Testis (tissue), 2 donors: ENCODE results near the gene ZNF263.

Source experiments
- POLR2A ChIP-seq: fragments of 450-650 bp; IDR thresholded peaks from one replicate; pipeline ENCODE4 v1.6.1; 2017; ENCODE audit warnings: antibody characterized with exemption, mild to moderate bottlenecking, moderate library complexity
- TF ChIP-seq, protein P1 (sequence below), 3 experiments: fragments of 450-650 bp in 2 of 3; fragments of 200-600 bp in 1 of 3; sonication (generic) in 1 of 3; IDR thresholded peaks; one replicate each; pipeline ENCODE4 v1.5.1; 2016 to 2019; ENCODE audit warnings: antibody characterized with exemption in 3 of 3, mild to moderate bottlenecking in 2 of 3, moderate library complexity in 1 of 3

DNA sequence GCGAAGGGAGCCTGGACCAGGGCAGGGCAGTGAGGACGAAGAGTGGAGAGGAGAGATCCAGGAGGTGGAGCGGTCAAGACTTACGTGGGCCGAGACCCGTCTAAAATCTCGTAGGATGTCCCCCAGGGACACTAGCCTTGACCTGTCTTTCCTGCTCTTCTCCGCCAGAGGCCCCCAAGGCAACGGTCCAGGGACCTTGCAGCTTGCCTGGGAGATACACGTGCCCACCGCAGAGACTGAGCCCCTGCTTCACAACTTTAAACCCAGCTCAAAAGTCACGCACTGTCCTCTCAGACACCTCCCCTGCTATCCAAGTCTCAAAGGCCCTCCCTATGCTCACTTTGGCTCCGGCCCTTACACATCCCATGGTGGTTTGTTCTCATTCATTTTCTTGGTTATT lies 12.5 kb downstream of the ZNF263 start:
- TF ChIP-seq, protein P1, sequence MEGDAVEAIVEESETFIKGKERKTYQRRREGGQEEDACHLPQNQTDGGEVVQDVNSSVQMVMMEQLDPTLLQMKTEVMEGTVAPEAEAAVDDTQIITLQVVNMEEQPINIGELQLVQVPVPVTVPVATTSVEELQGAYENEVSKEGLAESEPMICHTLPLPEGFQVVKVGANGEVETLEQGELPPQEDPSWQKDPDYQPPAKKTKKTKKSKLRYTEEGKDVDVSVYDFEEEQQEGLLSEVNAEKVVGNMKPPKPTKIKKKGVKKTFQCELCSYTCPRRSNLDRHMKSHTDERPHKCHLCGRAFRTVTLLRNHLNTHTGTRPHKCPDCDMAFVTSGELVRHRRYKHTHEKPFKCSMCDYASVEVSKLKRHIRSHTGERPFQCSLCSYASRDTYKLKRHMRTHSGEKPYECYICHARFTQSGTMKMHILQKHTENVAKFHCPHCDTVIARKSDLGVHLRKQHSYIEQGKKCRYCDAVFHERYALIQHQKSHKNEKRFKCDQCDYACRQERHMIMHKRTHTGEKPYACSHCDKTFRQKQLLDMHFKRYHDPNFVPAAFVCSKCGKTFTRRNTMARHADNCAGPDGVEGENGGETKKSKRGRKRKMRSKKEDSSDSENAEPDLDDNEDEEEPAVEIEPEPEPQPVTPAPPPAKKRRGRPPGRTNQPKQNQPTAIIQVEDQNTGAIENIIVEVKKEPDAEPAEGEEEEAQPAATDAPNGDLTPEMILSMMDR (IDR thresholded peaks at IDR 0.05) = no peak
- no peak for TF ChIP-seq POLR2A
